ENCODE data around the gene NFATC1.

The NFATC1 gene

GRCh38 chr18:79534356-79534755 lies 138.6 kb downstream of the NFATC1 start:
- no peak for DNase-seq (ENCODE audit: low read depth, low spot score)

GRCh38 chr18:79537758-79538157 lies 142.0 kb downstream of the NFATC1 start:
- DNase-seq (ENCODE audit: low read depth, low spot score): no peak

GRCh38 chr18:79538635-79539034 lies 142.9 kb downstream of the NFATC1 start:
- no peak for DNase-seq (ENCODE audit: low read depth, low spot score)

GRCh38 chr18:79540161-79540903 lies 144.6 kb downstream of the NFATC1 start:
- DNase-seq (ENCODE audit: low read depth, low spot score): no peak

GRCh38 chr18:79540904-79541282 lies 145.2 kb downstream of the NFATC1 start:
- no peak for DNase-seq (ENCODE audit: low read depth, low spot score)

GRCh38 chr18:79542213-79542612 lies 146.5 kb downstream of the NFATC1 start:
- DNase-seq (ENCODE audit: low read depth, low spot score): no peak

GRCh38 chr18:79542876-79543750 lies 147.4 kb downstream of the NFATC1 start:
- no peak for DNase-seq (ENCODE audit: low read depth, low spot score)

- no peak for DNase-seq (ENCODE audit: low read depth, low spot score)
Observed at GRCh38 chr18:79543861-79544385, 148.2 kb downstream of the NFATC1 start.

- DNase-seq (ENCODE audit: low read depth, low spot score): no peak
Observed at GRCh38 chr18:79544386-79544963, 148.7 kb downstream of the NFATC1 start.

GRCh38 chr18:79545255-79545654 lies 149.5 kb downstream of the NFATC1 start:
- DNase-seq (ENCODE audit: low read depth, low spot score): no peak

GRCh38 chr18:79545736-79546171 lies 150.0 kb downstream of the NFATC1 start:
- no peak for DNase-seq (ENCODE audit: low read depth, low spot score)

GRCh38 chr18:79546781-79547272 lies 151.1 kb downstream of the NFATC1 start:
- no peak for DNase-seq (ENCODE audit: low read depth, low spot score)

- no peak for DNase-seq (ENCODE audit: low read depth, low spot score)
Observed at GRCh38 chr18:79547413-79548076, 151.8 kb downstream of the NFATC1 start.

GRCh38 chr18:79548077-79548450 lies 152.3 kb downstream of the NFATC1 start:
- DNase-seq (ENCODE audit: low read depth, low spot score): no peak

GRCh38 chr18:79548621-79548985 lies 152.9 kb downstream of the NFATC1 start:
- DNase-seq (ENCODE audit: low read depth, low spot score): no peak

GRCh38 chr18:79548986-79549637 lies 153.4 kb downstream of the NFATC1 start:
- DNase-seq (ENCODE audit: low read depth, low spot score): no peak

GRCh38 chr18:79549638-79550000 lies 153.9 kb downstream of the NFATC1 start:
- DNase-seq (ENCODE audit: low read depth, low spot score): no peak

- no peak for DNase-seq (ENCODE audit: low read depth, low spot score)
Observed at GRCh38 chr18:79552140-79552631, 156.5 kb downstream of the NFATC1 start.

GRCh38 chr18:79552696-79553095 lies 157.0 kb downstream of the NFATC1 start:
- no peak for DNase-seq (ENCODE audit: low read depth, low spot score)

- DNase-seq (ENCODE audit: low read depth, low spot score): no peak
Observed at GRCh38 chr18:79553154-79553553, 157.4 kb downstream of the NFATC1 start.

GRCh38 chr18:79553696-79554095 lies 158.0 kb downstream of the NFATC1 start:
- no peak for DNase-seq (ENCODE audit: low read depth, low spot score)

All from smooth muscle cell of the brain vasculature (primary cell).